B cell (primary cell): ENCODE results near the gene CAMTA1. TPM values are rescaled to one million over a fixed set of nuclear protein-coding genes. Genes with fewer than 3 reads are reported as not detected.

Experiments used
- ATAC-seq: fragments of 200-7000 bp; cut with Tn5 transposase; one replicate; pipeline ENCODE4 v1.10.0; 2021; ENCODE audit warnings: low read depth, mild to moderate bottlenecking, moderate number of reproducible peaks, moderate library complexity
- CTCF ChIA-PET: fragments of 350-600 bp; sonication (Branson Sonifier 250); formaldehyde crosslinking; loops from one replicate; lab custom pipeline; 2021; ENCODE audit warnings: antibody characterized with exemption, inconsistent platforms; lab: Charles Lee
- POLR2A ChIA-PET: fragments of 350-600 bp; sonication (Branson Sonifier 250); formaldehyde crosslinking; loops from one replicate; lab custom pipeline; 2021; ENCODE audit warnings: antibody characterized with exemption; lab: Charles Lee
- DNase-seq: peaks from one replicate; pipeline ENCODE4 v3.0.0; 2013
- H2AFZ ChIP-seq: 2 replicates; pipeline ENCODE4 v1.6.1; 2012; ENCODE audit warnings: mild to moderate bottlenecking, low read depth, low read length; ENCODE audit not compliant: insufficient read depth, poor library complexity, severe bottlenecking
- H3K27ac ChIP-seq, 2 donors: 1 replicate in 1 of 2; 2 replicates in 1 of 2; pipeline ENCODE4 v1.5.1; 2012 to 2013; ENCODE audit warnings: low read length in 2 of 2, mild to moderate bottlenecking in 2 of 2, moderate library complexity in 1 of 2
- H3K27me3 ChIP-seq, 4 experiments: fragments of 200-600 bp in 1 of 4; sonication (generic) in 1 of 4; replicated peaks in 1 of 4; 1 replicate in 2 of 4; 2 replicates in 2 of 4; pipeline versions ENCODE4 v1.6.1 to v1.7.0; 2013 to 2016; ENCODE audit warnings: low read length in 3 of 4, mild to moderate bottlenecking in 2 of 4, mixed read lengths in 1 of 4, moderate library complexity in 1 of 4; ENCODE audit not compliant: insufficient read depth in 4 of 4, control insufficient read depth in 3 of 4; ENCODE audit errors: control extremely low read depth in 1 of 4
- H3K36me3 ChIP-seq, 2 experiments: replicated peaks in 1 of 2; 1 replicate in 1 of 2; 2 replicates in 1 of 2; pipeline versions ENCODE4 v1.6.1 to v1.7.1; 2013; ENCODE audit warnings: low read length in 1 of 2; ENCODE audit not compliant: insufficient read depth in 2 of 2, control insufficient read depth in 1 of 2; ENCODE audit errors: control extremely low read depth in 1 of 2, extremely low read depth in 1 of 2
- H3K4me1 ChIP-seq, 2 donors: fragments of 200-600 bp in 1 of 2; sonication (generic) in 1 of 2; 1 replicate in 1 of 2; 2 replicates in 1 of 2; pipeline versions ENCODE4 v1.5.1 to v1.6.1; 2013 to 2017; ENCODE audit warnings: low read length in 2 of 2; ENCODE audit not compliant: control insufficient read depth in 2 of 2, insufficient read depth in 2 of 2
- H3K4me2 ChIP-seq: replicated peaks from 2 replicates; pipeline ENCODE3; 2012; ENCODE audit warnings: mild to moderate bottlenecking, low read depth, low read length; ENCODE audit not compliant: poor library complexity, severe bottlenecking
- H3K4me3 ChIP-seq, 5 experiments: fragments of 200-600 bp in 1 of 5; sonication (generic) in 1 of 5; 1 replicate in 3 of 5; 2 replicates in 2 of 5; pipeline versions ENCODE4 v1.5.1 to v1.7.0; 2011 to 2016; ENCODE audit warnings: low read length in 4 of 5, mild to moderate bottlenecking in 4 of 5, low read depth in 2 of 5, control low read depth in 1 of 5, moderate library complexity in 1 of 5; ENCODE audit not compliant: insufficient read depth in 1 of 5; ENCODE audit errors: control extremely low read depth in 1 of 5, extremely low read depth in 1 of 5
- H3K79me2 ChIP-seq: fragments of 200-600 bp; sonication (generic); one replicate; pipeline ENCODE4 v1.6.0; 2016; ENCODE audit warnings: low read length; ENCODE audit not compliant: control insufficient read depth, insufficient read depth
- H3K9ac ChIP-seq: fragments of 200-600 bp; sonication (generic); 2 replicates; pipeline ENCODE4 v1.6.1; 2017; ENCODE audit warnings: mild to moderate bottlenecking, low read length, moderate library complexity
- H3K9me3 ChIP-seq, 3 donors: one replicate each; pipeline versions ENCODE4 v1.6.1 to v1.7.1; 2013; ENCODE audit warnings: low read length in 2 of 3; ENCODE audit not compliant: control insufficient read depth in 2 of 3, insufficient read depth in 1 of 3; ENCODE audit errors: control extremely low read depth in 1 of 3
- H4K20me1 ChIP-seq: 2 replicates; pipeline ENCODE4 v1.6.0; 2012; ENCODE audit warnings: mild to moderate bottlenecking, low read length; ENCODE audit not compliant: insufficient read depth, control insufficient read depth, poor library complexity, severe bottlenecking
- H3K27ac Mint-ChIP-seq: one replicate; pipeline ENCODE4 v1.8.0; 2021; ENCODE audit warnings: mixed read lengths
- H3K27me3 Mint-ChIP-seq: one replicate; pipeline ENCODE4 v1.8.0; 2021; ENCODE audit warnings: mixed read lengths
- H3K4me1 Mint-ChIP-seq: one replicate; pipeline ENCODE4 v1.8.0; 2021; ENCODE audit warnings: mixed read lengths
- H3K4me3 Mint-ChIP-seq: one replicate; pipeline ENCODE4 v1.8.0; 2021; ENCODE audit warnings: mixed read lengths
- H3K9me3 Mint-ChIP-seq: one replicate; pipeline ENCODE4 v1.8.0; 2022; ENCODE audit warnings: mixed read lengths; ENCODE audit not compliant: insufficient read depth
- CTCF ChIP-seq: fragments of 200-600 bp; IDR thresholded peaks from one replicate; pipeline ENCODE4 v1.8.0; 2022; ENCODE audit warnings: antibody characterized with exemption, mild to moderate bottlenecking
- EZH2 ChIP-seq: IDR thresholded peaks from 2 replicates; pipeline ENCODE4 v1.6.1; 2012; ENCODE audit warnings: borderline replicate concordance, low read depth, mild to moderate bottlenecking, moderate library complexity, low read length; ENCODE audit not compliant: insufficient read depth, poor library complexity, severe bottlenecking
- WGBS: methylation state at CpG from one replicate; pipeline ENCODE4 v1.1.5; 2013; ENCODE audit warnings: missing lambda C conversion rate; ENCODE audit not compliant: insufficient coverage; 5-methylcytosine and 5-hydroxymethylcytosine counted together
- intact Hi-C: fragments of 100-400 bp; cut with micrococcal nuclease; formaldehyde crosslinking; loops from one replicate; pipeline ENCODE4 v1.10.0; 2022
- polyA plus RNA-seq: library from polyadenylated mRNA; depleted of rRNA; stranded (reverse); fragments of >200 nt; gene quantifications from 2 replicates; pipeline ENCODE4 v1.2.3, GENCODE V29; 2012
- total RNA-seq, 2 donors: library from RNA; stranded (reverse); fragments of 120-200 nt in 1 of 2; gene quantifications; 1 replicate in 1 of 2; 2 replicates in 1 of 2; pipeline versions ENCODE4 v1.2.3 to v1.2.4, GENCODE V29; 2013 to 2022

CAMTA1 gene
- total and polyA plus RNA-seq, 2 donors (not counting 1 experiment from before 2014, with no cell fraction given) = 42.2 to 45.7 TPM

GRCh38 chr1:7503691-7504437 lies 718.6 kb downstream of the CAMTA1 start:
- Histone ChIP-seq H3K4me2 (no peak overlapping the region), H3K9me3 (peaks cover 0 to 14% (median 0%) of the 10 kb centered on the region in 3 donors), H3K4me3 (no peak overlapping the region), H4K20me1 (no peaks in the 10 kb centered on the region), H3K27ac (no peak overlapping the region), H3K27me3 (no peaks in the 10 kb centered on the region), H3K4me1 (no peaks in the 10 kb centered on the region), H3K36me3 (no peaks in the 10 kb centered on the region), H3K9ac (no peak overlapping the region), H3K79me2 (no peaks in the 10 kb centered on the region), H2AFZ (no peak overlapping the region)
- no peak overlapping the region for H3K4me3 Mint-ChIP-seq
- WGBS = 83% methylated on average over 18 of the region's 18 CpGs
- no peaks in the 10 kb centered on the region for H3K27me3 Mint-ChIP-seq
- no peaks in the 10 kb centered on the region for H3K9me3 Mint-ChIP-seq
- TF ChIP-seq CTCF = no peak
- no peak for TF ChIP-seq EZH2
- ChIA-PET CTCF (no interaction called here), POLR2A (no interaction called here)
- intact Hi-C loops = no loop called here
- no peak overlapping the region for H3K27ac Mint-ChIP-seq
- H3K4me1 Mint-ChIP-seq = no peaks in the 10 kb centered on the region
- ATAC-seq (no peak), DNase-seq (no peak)

- 87% methylated on average over 2 of the region's 2 CpGs for WGBS
- Histone ChIP-seq H3K36me3 (no peaks in the 10 kb centered on the region), H3K9ac (no peak overlapping the region), H4K20me1 (no peaks in the 10 kb centered on the region), H2AFZ (no peak overlapping the region), H3K27me3 (no peaks in the 10 kb centered on the region), H3K79me2 (no peaks in the 10 kb centered on the region), H3K9me3 (peaks cover 0 to 14% (median 0%) of the 10 kb centered on the region in 3 donors), H3K4me2 (no peak overlapping the region), H3K4me1 (no peaks in the 10 kb centered on the region), H3K27ac (no peak overlapping the region), H3K4me3 (no peak overlapping the region)
- ATAC-seq = no peak
- CTCF ChIA-PET = no interaction called here
- intact Hi-C loops = no loop called here
- POLR2A ChIA-PET = no interaction called here
- no peak for DNase-seq
- Mint-ChIP-seq H3K4me3 (no peak overlapping the region), H3K27ac (no peak overlapping the region), H3K4me1 (no peaks in the 10 kb centered on the region), H3K9me3 (no peaks in the 10 kb centered on the region), H3K27me3 (no peaks in the 10 kb centered on the region)
- no peak for TF ChIP-seq EZH2
These were observed 719.1 kb downstream of the CAMTA1 start for GRCh38 chr1:7504438-7504720.
